ENCODE data around the gene STK24.
"Not testable (repeated sequence)": the region's sequence is repeated elsewhere in the genome, so short reads cannot be mapped to it uniquely, and the experiment has no call there.

STK24 gene

GRCh38 chr13:98581971-98582702 is 5.2 kb upstream of the STK24 start:
- DNase-seq: no peak

- no peak for DNase-seq
Measured at GRCh38 chr13:98581381-98581780, 4.5 kb upstream of the STK24 start.

- no peak for DNase-seq
Measured at GRCh38 chr13:98580420-98580819, 3.5 kb upstream of the STK24 start.

- DNase-seq: no peak
Measured at GRCh38 chr13:98577836-98578285, 954 bp upstream of the STK24 start.

GRCh38 chr13:98576200-98576945 is 534 bp downstream of the STK24 start:
- DNase-seq: no peak

- DNase-seq: no peak
Measured at GRCh38 chr13:98575904-98576199, 1.1 kb downstream of the STK24 start.

GRCh38 chr13:98575009-98575903 is 1.7 kb downstream of the STK24 start:
- DNase-seq: no peak

GRCh38 chr13:98571955-98572662 is 4.8 kb downstream of the STK24 start:
- DNase-seq: no peak

- DNase-seq: no peak
Measured at GRCh38 chr13:98570929-98571372, 6.0 kb downstream of the STK24 start.

- not testable (repeated sequence) for DNase-seq
Measured at GRCh38 chr13:98569494-98570367, 7.2 kb downstream of the STK24 start.

GRCh38 chr13:98568918-98569317 is 8.0 kb downstream of the STK24 start:
- DNase-seq: no peak

GRCh38 chr13:98567140-98567539 is 9.8 kb downstream of the STK24 start:
- DNase-seq: no peak

GRCh38 chr13:98565726-98566565 is 11.0 kb downstream of the STK24 start:
- DNase-seq: no peak

GRCh38 chr13:98564204-98564603 is 12.7 kb downstream of the STK24 start:
- no peak for DNase-seq

- DNase-seq: no peak
Measured at GRCh38 chr13:98563071-98563470, 13.8 kb downstream of the STK24 start.

- no peak for DNase-seq
Measured at GRCh38 chr13:98559169-98559568, 17.7 kb downstream of the STK24 start.

GRCh38 chr13:98557937-98558792 is 18.7 kb downstream of the STK24 start:
- DNase-seq: no peak

GRCh38 chr13:98556968-98557631 is 19.8 kb downstream of the STK24 start:
- DNase-seq: no peak

GRCh38 chr13:98556142-98556816 is 20.6 kb downstream of the STK24 start:
- no peak for DNase-seq
